ENCODE results near the gene LIF. TPM values are rescaled to one million over a fixed set of nuclear protein-coding genes. Genes with fewer than 3 reads are reported as not detected.

LIF gene
- total RNA-seq, 1 donor from 2014 or later: 2.3 TPM

DNA sequence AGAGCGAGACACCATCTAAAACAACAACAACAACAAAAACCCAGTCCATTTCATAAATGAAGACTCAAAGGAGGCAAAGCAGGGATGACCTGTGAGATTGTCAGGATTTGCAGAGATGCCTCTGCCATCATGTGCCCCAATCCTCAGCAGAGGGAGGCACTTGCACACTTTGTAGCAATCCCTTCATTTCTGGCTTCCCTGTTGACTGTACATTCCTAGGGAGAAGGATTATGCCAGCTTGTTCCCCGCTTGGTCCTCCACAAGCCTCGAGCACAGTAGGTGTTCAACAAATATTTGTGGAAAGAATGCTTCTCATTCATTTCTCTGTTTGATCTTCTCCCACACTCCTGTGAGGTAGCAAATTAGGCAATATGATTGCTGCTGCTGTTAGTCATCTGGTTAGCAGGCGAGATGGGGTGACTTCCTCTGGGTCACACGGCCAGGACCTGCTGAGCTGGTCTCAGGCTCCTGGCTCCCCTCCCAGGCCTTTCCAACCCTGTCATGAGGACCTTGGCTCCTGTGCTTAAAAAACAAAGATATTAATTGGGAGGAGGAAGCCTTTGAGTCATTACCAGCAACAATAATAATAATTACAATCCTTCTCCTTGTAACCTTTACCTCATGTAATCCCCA lies 34.1 kb downstream of the LIF start:
- Mint-ChIP-seq H3K4me3 (ENCODE audit: low read depth) (no peak overlapping the region), H3K4me1 (ENCODE audit: low read depth) (peaks cover 12% of the 10 kb centered on the region), H3K9me3 (ENCODE audit: low read depth) (no peaks in the 10 kb centered on the region), H3K27me3 (peaks cover 31% of the 10 kb centered on the region), H3K36me3 (ENCODE audit: insufficient read depth) (no peaks in the 10 kb centered on the region), H3K27ac (no peak overlapping the region)
- TF ChIP-seq, protein P1, sequence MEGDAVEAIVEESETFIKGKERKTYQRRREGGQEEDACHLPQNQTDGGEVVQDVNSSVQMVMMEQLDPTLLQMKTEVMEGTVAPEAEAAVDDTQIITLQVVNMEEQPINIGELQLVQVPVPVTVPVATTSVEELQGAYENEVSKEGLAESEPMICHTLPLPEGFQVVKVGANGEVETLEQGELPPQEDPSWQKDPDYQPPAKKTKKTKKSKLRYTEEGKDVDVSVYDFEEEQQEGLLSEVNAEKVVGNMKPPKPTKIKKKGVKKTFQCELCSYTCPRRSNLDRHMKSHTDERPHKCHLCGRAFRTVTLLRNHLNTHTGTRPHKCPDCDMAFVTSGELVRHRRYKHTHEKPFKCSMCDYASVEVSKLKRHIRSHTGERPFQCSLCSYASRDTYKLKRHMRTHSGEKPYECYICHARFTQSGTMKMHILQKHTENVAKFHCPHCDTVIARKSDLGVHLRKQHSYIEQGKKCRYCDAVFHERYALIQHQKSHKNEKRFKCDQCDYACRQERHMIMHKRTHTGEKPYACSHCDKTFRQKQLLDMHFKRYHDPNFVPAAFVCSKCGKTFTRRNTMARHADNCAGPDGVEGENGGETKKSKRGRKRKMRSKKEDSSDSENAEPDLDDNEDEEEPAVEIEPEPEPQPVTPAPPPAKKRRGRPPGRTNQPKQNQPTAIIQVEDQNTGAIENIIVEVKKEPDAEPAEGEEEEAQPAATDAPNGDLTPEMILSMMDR (IDR thresholded peaks at IDR 0.05; ENCODE audit: unreplicated experiment): no peak
- no peak for DNase-seq (ENCODE audit: low spot score, unreplicated experiment)

DNA sequence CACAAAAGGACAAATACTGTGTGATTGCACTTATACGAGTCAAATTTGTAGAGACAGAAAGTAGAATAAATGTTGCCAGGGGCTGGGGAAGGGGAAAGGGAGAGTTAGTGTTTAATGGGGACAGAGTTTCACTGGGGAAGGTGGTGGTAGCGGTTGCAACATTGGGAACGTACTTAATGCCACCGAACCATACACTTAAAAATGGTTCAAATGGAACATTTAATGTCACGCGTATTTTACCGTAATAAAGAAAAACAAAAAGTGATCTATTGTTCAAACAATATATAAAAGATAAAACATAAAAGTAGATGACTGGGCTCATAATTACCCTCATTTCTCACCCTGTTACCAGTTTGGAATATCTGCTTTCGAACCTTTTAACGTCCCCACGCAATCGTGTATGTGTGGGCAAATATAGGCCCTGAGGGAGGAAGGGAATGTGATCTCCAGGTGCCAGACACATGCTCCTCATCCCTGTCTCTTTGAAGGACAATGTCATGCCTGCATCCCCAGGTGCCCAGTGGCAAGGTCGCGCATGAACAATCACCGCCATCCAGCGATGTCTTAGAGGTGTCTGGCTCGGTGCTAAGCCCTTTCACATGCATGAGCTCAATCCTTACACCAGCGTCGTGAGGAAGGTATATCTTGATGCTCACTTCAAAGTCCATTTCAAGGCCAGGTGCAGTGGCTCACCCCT lies 35.3 kb downstream of the LIF start:
- TF ChIP-seq, protein P1 (IDR thresholded peaks at IDR 0.05; ENCODE audit: unreplicated experiment): no peak
- Mint-ChIP-seq H3K36me3 (ENCODE audit: insufficient read depth) (no peaks in the 10 kb centered on the region), H3K4me1 (ENCODE audit: low read depth) (peaks cover 12% of the 10 kb centered on the region)

DNA sequence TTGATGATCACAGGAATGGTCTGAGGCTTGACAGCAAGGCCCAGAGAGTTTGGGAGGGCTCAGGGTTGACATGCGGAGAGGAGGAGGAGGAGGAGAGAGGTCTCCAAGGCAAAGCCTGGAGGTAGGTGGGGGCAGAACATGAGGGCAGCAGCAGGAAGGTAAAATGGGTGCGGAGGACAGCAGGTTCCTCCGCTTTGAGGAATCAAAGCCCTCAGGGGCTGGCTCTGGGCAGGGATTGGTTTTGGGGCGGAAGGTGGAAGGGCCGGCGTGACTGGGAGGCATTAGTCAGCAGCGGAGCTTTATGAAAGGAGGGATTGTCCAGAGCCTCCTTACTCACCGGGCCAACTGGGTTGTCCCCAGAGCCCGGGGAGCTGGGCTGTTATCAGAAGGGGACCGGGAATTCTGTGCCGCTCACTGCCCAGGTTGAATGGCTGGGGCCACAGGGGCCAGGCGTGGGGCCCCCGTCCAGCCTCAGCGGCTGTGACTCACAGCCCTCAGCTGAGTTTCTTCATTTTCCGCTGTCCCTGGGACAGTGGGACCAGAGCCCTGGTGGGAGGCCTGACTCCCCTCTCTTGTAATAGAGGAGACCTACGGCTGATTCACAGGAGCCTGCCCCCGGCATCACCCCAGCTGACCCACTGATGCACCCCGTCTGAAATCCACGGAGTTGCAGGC lies 36.2 kb downstream of the LIF start:
- H3K4me3 Mint-ChIP-seq (ENCODE audit: low read depth): no peak overlapping the region
- H3K27ac Mint-ChIP-seq: peak overlapping the region; percentile 62
- H3K9me3 Mint-ChIP-seq (ENCODE audit: low read depth): no peaks in the 10 kb centered on the region
- H3K36me3 Mint-ChIP-seq (ENCODE audit: insufficient read depth): no peaks in the 10 kb centered on the region
- DNase-seq (ENCODE audit: low spot score, unreplicated experiment): no peak
- peaks cover 12% of the 10 kb centered on the region for H3K4me1 Mint-ChIP-seq (ENCODE audit: low read depth)
- H3K27me3 Mint-ChIP-seq: peaks cover 34% of the 10 kb centered on the region
- TF ChIP-seq, protein P1 (IDR thresholded peaks at IDR 0.05; ENCODE audit: unreplicated experiment): no peak

More for the DNA sequence above, 35.3 kb downstream of the LIF start:
- Mint-ChIP-seq H3K4me3 (ENCODE audit: low read depth) (no peak overlapping the region), H3K9me3 (ENCODE audit: low read depth) (no peaks in the 10 kb centered on the region), H3K27me3 (peaks cover 37% of the 10 kb centered on the region), H3K27ac (peak overlapping the region; percentile 9)
- DNase-seq (ENCODE audit: low spot score, unreplicated experiment): no peak

DNA sequence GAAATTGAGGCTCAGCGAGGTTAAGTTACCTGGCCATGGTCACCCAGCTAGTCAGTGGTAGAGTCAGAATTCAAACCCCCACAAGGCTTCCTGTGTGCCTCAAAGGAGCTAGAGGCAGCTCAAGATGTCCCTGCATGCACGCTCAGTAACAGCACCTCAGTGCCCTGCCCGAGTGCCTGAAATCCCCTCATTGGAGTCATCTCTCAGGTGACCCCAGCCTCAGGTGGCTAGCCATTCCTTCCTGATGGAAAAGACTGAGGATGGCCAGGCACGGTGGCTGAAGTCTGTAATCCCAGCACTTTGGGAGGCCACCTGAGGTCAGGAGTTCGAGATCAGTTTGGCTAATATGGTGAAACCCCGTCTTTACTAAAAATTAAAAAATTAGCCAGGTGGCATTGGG lies 36.9 kb downstream of the LIF start:
- TF ChIP-seq, protein P1 (IDR thresholded peaks at IDR 0.05; ENCODE audit: unreplicated experiment): no peak
- no peak for DNase-seq (ENCODE audit: low spot score, unreplicated experiment)
- H3K27me3 Mint-ChIP-seq: peaks cover 28% of the 10 kb centered on the region
- H3K27ac Mint-ChIP-seq: no peak overlapping the region
- no peaks in the 10 kb centered on the region for H3K36me3 Mint-ChIP-seq (ENCODE audit: insufficient read depth)
- H3K4me3 Mint-ChIP-seq (ENCODE audit: low read depth): no peak overlapping the region
- H3K9me3 Mint-ChIP-seq (ENCODE audit: low read depth): no peaks in the 10 kb centered on the region
- peaks cover 12% of the 10 kb centered on the region for H3K4me1 Mint-ChIP-seq (ENCODE audit: low read depth)

Measured in progenitor cell of endocrine pancreas (in vitro differentiated cells).